Natural killer cell (primary cell): ENCODE measurements around the gene GCNT2. TPM values are rescaled to one million over a fixed set of nuclear protein-coding genes. Genes with fewer than 3 reads are reported as not detected.

Experiments used
- ATAC-seq, 3 donors: fragments of 150-1000 bp in 2 of 3; fragments of 200-7000 bp in 1 of 3; cut with Tn5 transposase; 1 replicate in 1 of 3; 2 replicates in 2 of 3; pipeline ENCODE4 v1.10.0; 2021; ENCODE audit warnings: mild to moderate bottlenecking in 2 of 3, moderate library complexity in 2 of 3
- DNase-seq, 2 donors: peaks; one replicate each; pipeline versions ENCODE4 v3.0.0 to v3.0.0-alpha.2; 2013 to 2021; ENCODE audit warnings: mixed read lengths in 1 of 2
- H3K27ac ChIP-seq: one replicate; pipeline ENCODE4 v1.5.1; 2013; ENCODE audit warnings: mild to moderate bottlenecking, low read length
- H3K27me3 ChIP-seq: one replicate; pipeline ENCODE4 v1.6.1; 2013; ENCODE audit warnings: low read length; ENCODE audit not compliant: control insufficient read depth, insufficient read depth
- H3K36me3 ChIP-seq: one replicate; pipeline ENCODE4 v1.6.1; 2013; ENCODE audit warnings: low read length; ENCODE audit not compliant: control insufficient read depth, insufficient read depth
- H3K4me1 ChIP-seq: one replicate; pipeline ENCODE4 v1.6.1; 2013; ENCODE audit warnings: low read length; ENCODE audit not compliant: control insufficient read depth, insufficient read depth
- H3K4me3 ChIP-seq: one replicate; pipeline ENCODE4 v1.5.1; 2013; ENCODE audit warnings: low read length
- H3K9me3 ChIP-seq: one replicate; pipeline ENCODE4 v1.6.1; 2013; ENCODE audit warnings: low read length; ENCODE audit not compliant: control insufficient read depth, insufficient read depth
- H3K27ac Mint-ChIP-seq, 2 donors: one replicate each; pipeline ENCODE4 v1.8.0; 2022; ENCODE audit warnings: mild to moderate bottlenecking in 2 of 2, mixed read lengths in 2 of 2, moderate library complexity in 1 of 2
- H3K27me3 Mint-ChIP-seq, 2 donors: one replicate each; pipeline ENCODE4 v1.8.0; 2022; ENCODE audit warnings: low read depth in 2 of 2, mixed read lengths in 2 of 2
- H3K36me3 Mint-ChIP-seq: one replicate; pipeline ENCODE4 v1.8.0; 2022; ENCODE audit warnings: mixed read lengths
- H3K4me1 Mint-ChIP-seq, 2 donors: one replicate each; pipeline ENCODE4 v1.8.0; 2022; ENCODE audit warnings: mixed read lengths in 2 of 2
- H3K4me3 Mint-ChIP-seq: one replicate; pipeline ENCODE4 v1.8.0; 2022; ENCODE audit warnings: mild to moderate bottlenecking, moderate library complexity, mixed read lengths
- H3K9me3 Mint-ChIP-seq, 2 donors: one replicate each; pipeline ENCODE4 v1.8.0; 2022; ENCODE audit warnings: mixed read lengths in 2 of 2
- WGBS: methylation state at CpG from one replicate; pipeline ENCODE4 v1.1.7; 2013; ENCODE audit warnings: missing lambda C conversion rate; ENCODE audit not compliant: insufficient coverage; 5-methylcytosine and 5-hydroxymethylcytosine counted together
- intact Hi-C: fragments of 100-400 bp; cut with micrococcal nuclease; formaldehyde crosslinking; loops from one replicate; pipeline ENCODE4 v1.14.2; 2022
- total RNA-seq, 4 donors: library from RNA; stranded (reverse); fragments of 120-200 nt in 1 of 4; gene quantifications; one replicate each; pipeline versions ENCODE4 v1.2.3 to v1.2.4, GENCODE V29; 2013 to 2022
- TF ChIP-seq, protein P1 (sequence below): fragments of 200-600 bp; IDR thresholded peaks from one replicate; pipeline ENCODE4 v1.8.0; 2022; ENCODE audit warnings: antibody characterized with exemption

Gene GCNT2
- total RNA-seq, 3 donors from 2014 or later (not counting 1 experiment from before 2014, with no cell fraction given): 0.79 to 4.7 (median 0.80) TPM

DNA sequence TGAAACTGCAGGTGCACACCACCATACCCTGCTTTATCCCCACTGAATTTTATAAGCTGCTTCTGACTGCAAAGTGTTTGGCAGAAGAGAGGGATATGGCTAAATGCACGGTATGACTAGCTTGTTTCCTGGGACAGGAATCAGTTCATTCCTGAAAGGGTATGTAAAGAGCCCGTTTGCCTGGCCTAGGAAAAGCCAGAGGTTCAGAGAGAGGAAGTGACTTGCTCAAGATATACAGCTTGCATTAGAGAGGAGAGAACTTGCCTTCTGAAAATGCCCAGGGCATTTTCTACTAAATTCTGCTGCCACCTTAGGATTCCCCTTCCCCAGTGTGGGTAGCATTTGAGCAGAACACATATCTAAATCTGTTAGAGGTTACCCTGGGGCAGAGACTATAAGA lies 683 bp upstream of the GCNT2 start:
- Histone ChIP-seq H3K9me3 (no peaks in the 10 kb centered on the region), H3K4me1 (peaks cover 10% of the 10 kb centered on the region), H3K36me3 (no peaks in the 10 kb centered on the region), H3K27ac (no peak overlapping the region), H3K4me3 (no peak overlapping the region), H3K27me3 (no peaks in the 10 kb centered on the region)
- H3K4me3 Mint-ChIP-seq: no peak overlapping the region
- ATAC-seq (no peak), DNase-seq (no peak)
- intact Hi-C loops: no loop called here
- H3K9me3 Mint-ChIP-seq: no peaks in the 10 kb centered on the region
- TF ChIP-seq, protein P1, sequence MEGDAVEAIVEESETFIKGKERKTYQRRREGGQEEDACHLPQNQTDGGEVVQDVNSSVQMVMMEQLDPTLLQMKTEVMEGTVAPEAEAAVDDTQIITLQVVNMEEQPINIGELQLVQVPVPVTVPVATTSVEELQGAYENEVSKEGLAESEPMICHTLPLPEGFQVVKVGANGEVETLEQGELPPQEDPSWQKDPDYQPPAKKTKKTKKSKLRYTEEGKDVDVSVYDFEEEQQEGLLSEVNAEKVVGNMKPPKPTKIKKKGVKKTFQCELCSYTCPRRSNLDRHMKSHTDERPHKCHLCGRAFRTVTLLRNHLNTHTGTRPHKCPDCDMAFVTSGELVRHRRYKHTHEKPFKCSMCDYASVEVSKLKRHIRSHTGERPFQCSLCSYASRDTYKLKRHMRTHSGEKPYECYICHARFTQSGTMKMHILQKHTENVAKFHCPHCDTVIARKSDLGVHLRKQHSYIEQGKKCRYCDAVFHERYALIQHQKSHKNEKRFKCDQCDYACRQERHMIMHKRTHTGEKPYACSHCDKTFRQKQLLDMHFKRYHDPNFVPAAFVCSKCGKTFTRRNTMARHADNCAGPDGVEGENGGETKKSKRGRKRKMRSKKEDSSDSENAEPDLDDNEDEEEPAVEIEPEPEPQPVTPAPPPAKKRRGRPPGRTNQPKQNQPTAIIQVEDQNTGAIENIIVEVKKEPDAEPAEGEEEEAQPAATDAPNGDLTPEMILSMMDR: no peak
- no peaks in the 10 kb centered on the region for H3K36me3 Mint-ChIP-seq
- 46% methylated on average over 2 of the region's 2 CpGs for WGBS
- H3K27me3 Mint-ChIP-seq: peaks cover 15 to 20% of the 10 kb centered on the region in 2 donors
- H3K4me1 Mint-ChIP-seq: no peaks in the 10 kb centered on the region
- no peak overlapping the region for H3K27ac Mint-ChIP-seq

DNA sequence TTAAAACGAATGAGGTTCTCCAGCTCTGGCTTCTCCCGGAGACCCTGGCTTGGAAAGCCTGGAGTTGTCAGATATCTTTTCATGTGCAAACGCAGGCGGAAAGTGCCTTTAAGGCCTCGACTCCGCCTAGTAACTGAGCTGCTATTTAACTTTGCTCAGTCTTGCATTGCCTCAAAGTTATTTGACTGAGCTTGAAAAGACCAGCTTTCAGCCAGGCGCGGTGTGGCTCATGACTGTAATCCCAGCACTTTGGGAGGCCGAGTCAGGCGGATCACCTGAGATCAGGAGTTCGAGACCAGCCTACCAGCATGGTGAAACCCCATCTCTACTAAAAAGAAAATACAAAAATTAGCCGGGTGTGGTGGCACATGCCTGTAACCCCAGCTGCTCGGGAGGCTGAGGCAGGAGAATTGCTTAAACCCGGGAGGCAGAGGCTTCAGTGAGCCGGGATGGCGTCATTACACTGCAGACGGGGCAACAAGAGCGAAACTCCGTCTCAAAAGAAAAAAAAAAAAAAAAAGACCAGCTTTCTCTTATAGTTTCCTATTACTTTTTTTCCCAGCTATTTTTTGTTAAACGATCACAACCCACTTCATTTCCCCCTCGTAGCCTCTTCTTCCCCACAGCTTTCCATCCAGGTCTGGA lies 1.9 kb downstream of the GCNT2 start:
- Histone ChIP-seq H3K9me3 (no peaks in the 10 kb centered on the region), H3K27ac (no peak overlapping the region), H3K4me1 (peaks cover 11% of the 10 kb centered on the region), H3K36me3 (no peaks in the 10 kb centered on the region), H3K4me3 (no peak overlapping the region), H3K27me3 (no peaks in the 10 kb centered on the region)
- TF ChIP-seq, protein P1: no peak
- Mint-ChIP-seq H3K36me3 (no peaks in the 10 kb centered on the region), H3K27me3 (peaks cover 17 to 30% of the 10 kb centered on the region in 2 donors), H3K4me3 (no peak overlapping the region), H3K4me1 (peaks cover 0 to 4% of the 10 kb centered on the region in 2 donors), H3K27ac (no peak overlapping the region), H3K9me3 (no peaks in the 10 kb centered on the region)
- intact Hi-C loops: no loop called here
- WGBS: 88% methylated on average over 21 of the region's 21 CpGs
- DNase-seq: no peak
- ATAC-seq: no peak

DNA sequence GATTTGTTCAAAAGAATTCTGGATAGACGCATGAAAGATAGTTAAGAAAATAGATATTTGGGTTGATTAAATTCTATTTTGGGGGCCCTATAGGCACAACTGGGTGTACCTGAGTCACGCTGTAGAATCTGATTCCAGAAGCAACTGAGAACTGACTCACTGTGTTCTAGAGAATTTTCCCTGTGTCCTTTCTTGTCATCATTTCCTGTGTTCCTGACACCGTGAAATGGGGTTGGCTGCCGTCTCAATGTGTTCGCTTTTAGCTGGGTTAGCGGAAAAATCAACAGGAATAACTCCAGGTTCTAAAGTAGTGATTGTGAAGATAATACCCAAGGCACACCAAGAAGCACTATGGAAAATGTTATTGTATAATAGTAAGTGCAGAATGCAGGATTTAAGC lies 5.0 kb downstream of the GCNT2 start:
- Mint-ChIP-seq H3K27ac (no peak overlapping the region), H3K4me1 (peaks cover 15 to 16% of the 10 kb centered on the region in 2 donors), H3K36me3 (no peaks in the 10 kb centered on the region), H3K9me3 (no peaks in the 10 kb centered on the region), H3K4me3 (no peak overlapping the region), H3K27me3 (peaks cover 18 to 39% of the 10 kb centered on the region in 2 donors)
- no peaks in the 10 kb centered on the region for H3K27me3 ChIP-seq
- TF ChIP-seq, protein P1: no peak
- H3K27ac ChIP-seq: no peak overlapping the region
- ATAC-seq (no peak), DNase-seq (no peak)
- intact Hi-C loops: no loop called here
- no peak overlapping the region for H3K4me3 ChIP-seq
- no peaks in the 10 kb centered on the region for H3K36me3 ChIP-seq
- H3K9me3 ChIP-seq: no peaks in the 10 kb centered on the region
- H3K4me1 ChIP-seq: peaks cover 24% of the 10 kb centered on the region
- 93% methylated on average over 6 of the region's 6 CpGs for WGBS
